ENCODE results near the gene CCDC3.
"Not testable (repeated sequence)": the region's sequence is repeated elsewhere in the genome, so short reads cannot be mapped to it uniquely, and the experiment has no call there.

CCDC3 gene

DNA sequence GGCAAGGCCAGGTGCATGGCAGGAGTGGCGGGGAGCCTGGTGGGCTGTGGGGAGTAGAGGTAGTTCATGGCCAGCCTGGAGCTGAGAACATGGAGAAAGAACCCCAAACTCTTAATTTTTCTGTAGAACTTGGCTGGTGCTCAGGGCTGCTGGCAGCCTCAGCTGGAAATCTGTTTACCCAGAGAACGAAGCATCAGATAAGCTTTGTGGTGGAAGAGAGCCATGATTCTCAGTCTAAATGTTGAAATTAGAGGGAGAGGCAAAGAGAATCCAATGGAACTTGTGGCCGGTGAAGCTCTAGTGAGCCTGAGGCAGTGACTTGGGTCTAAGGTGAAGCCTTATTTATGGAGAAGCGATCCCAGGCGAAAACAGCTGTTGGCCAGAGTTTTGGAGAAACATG lies 126.4 kb downstream of the CCDC3 start:
- H3K4me3 ChIP-seq (ENCODE audit: low read depth, low read length) = no peak overlapping the region
- TF ChIP-seq, protein P1, sequence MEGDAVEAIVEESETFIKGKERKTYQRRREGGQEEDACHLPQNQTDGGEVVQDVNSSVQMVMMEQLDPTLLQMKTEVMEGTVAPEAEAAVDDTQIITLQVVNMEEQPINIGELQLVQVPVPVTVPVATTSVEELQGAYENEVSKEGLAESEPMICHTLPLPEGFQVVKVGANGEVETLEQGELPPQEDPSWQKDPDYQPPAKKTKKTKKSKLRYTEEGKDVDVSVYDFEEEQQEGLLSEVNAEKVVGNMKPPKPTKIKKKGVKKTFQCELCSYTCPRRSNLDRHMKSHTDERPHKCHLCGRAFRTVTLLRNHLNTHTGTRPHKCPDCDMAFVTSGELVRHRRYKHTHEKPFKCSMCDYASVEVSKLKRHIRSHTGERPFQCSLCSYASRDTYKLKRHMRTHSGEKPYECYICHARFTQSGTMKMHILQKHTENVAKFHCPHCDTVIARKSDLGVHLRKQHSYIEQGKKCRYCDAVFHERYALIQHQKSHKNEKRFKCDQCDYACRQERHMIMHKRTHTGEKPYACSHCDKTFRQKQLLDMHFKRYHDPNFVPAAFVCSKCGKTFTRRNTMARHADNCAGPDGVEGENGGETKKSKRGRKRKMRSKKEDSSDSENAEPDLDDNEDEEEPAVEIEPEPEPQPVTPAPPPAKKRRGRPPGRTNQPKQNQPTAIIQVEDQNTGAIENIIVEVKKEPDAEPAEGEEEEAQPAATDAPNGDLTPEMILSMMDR (conservative IDR thresholded peaks at IDR 0.05; ENCODE audit: low read depth, low read length) = no peak

DNA sequence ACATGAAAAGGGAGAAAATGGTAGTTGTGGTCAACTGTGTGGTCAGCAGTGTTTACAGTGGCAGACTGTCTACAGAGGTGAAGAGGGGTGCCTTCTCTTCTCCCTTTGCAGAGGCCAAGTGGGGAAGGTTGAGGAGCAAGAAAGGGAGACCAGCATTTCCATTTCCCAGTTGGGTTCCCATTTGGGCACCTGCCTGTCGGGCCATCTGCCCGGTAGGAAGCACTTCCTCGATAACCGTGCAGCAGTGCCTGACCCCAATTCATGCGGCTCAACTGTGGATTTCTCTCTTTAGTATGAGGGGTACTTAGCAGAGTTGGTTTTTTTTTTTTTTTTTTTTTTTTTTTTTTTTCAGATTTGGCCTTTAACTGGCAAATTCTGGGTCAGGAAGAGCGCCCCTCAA lies 127.0 kb downstream of the CCDC3 start:
- no peak overlapping the region for H3K4me3 ChIP-seq (ENCODE audit: low read depth, low read length)
- TF ChIP-seq, protein P1 (conservative IDR thresholded peaks at IDR 0.05; ENCODE audit: low read depth, low read length) = no peak
- DNase-seq (ENCODE audit: low read depth) = no peak

More for the DNA sequence above, 126.4 kb downstream of the CCDC3 start:
- peak; percentile 72 for DNase-seq (ENCODE audit: low read depth)

DNA sequence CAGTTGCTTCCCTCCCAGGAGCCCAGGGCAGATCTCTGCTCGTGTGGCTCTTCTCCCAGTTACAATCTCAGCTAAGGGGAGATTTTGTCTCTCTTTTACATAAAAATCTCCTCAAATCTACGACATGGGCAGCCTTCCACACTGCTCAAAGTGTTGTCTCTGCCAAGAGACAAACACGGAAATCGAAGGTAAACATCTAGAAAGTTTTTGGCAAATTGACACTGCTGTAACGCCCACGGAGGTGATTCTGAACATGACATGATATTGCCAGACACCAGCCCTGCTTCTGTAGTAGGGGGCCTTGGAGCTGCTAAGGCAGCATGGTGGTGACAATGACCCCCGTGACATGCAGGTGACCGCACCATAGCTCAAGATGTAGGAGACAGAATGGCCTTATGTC lies 128.3 kb downstream of the CCDC3 start:
- TF ChIP-seq, protein P1 (conservative IDR thresholded peaks at IDR 0.05; ENCODE audit: low read depth, low read length) = no peak
- H3K4me3 ChIP-seq (ENCODE audit: low read depth, low read length) = no peak overlapping the region
- DNase-seq (ENCODE audit: low read depth) = no peak

DNA sequence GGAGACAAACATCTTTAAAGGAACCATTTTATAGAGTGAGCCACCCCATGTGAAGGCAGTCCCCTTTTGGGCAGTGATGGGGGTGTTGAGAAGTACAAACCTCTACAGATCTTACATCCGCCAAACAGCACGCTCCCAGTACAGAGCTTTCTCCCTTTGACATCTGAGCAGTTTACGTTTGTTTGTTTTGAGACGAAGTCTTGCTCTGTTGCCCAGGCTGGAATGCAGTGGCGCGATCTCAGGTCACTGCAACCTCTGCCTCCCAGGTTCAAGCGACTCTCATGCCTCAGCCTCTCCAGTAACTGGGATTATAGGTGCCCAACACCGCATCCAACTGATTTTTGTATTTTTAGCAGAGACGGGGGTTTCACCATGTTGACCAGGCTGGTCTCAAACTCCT lies 128.9 kb downstream of the CCDC3 start:
- TF ChIP-seq, protein P1 (conservative IDR thresholded peaks at IDR 0.05; ENCODE audit: low read depth, low read length) = no peak
- no peak for DNase-seq (ENCODE audit: low read depth)

DNA sequence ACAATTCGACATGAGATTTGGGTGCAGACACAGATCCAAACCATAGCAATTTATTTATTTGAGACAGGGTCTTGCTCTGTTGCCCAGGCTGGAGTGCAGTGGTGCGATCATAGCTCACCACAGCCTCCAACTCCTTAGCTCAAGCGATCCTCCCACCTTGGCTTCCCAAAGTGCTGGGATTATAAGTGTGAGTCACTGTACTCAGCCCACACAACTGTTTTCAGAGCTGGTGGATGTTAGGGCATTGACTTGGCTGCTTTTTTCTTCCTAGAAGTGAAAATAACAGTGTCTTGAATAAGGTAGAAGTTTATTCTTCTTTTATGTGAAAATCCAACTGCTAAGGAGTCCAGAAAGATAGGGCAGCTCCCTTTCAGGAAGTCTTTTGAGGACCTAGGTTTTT lies 132.1 kb downstream of the CCDC3 start:
- DNase-seq (ENCODE audit: low read depth) = no peak
- TF ChIP-seq, protein P1 (conservative IDR thresholded peaks at IDR 0.05; ENCODE audit: low read depth, low read length) = no peak
- H3K4me3 ChIP-seq (ENCODE audit: low read depth, low read length) = no peak overlapping the region

More for the DNA sequence above, 128.9 kb downstream of the CCDC3 start:
- H3K4me3 ChIP-seq (ENCODE audit: low read depth, low read length) = no peak overlapping the region

DNA sequence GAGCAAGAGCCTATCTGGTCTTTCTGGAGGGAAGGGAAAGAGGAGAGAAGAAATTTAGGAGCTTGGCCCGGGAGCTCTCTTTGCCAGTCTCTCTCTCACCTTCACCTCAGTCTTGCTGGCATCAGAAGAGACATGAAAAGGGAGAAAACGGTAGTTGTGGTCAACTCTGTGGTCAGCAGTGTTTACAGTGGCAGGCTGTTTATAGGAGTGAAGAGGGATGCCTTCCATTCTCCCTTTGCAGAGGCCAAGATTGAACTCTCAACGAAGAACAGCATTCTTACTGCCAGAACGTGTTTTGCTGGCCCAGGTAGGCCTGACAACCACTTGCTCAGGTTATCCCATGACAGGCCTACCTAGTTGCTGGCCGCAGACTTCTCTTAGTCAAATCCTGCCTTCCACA lies 133.3 kb downstream of the CCDC3 start:
- DNase-seq (ENCODE audit: low read depth) = no peak
- H3K4me3 ChIP-seq (ENCODE audit: low read depth, low read length) = no peak overlapping the region
- TF ChIP-seq, protein P1 (conservative IDR thresholded peaks at IDR 0.05; ENCODE audit: low read depth, low read length) = no peak

DNA sequence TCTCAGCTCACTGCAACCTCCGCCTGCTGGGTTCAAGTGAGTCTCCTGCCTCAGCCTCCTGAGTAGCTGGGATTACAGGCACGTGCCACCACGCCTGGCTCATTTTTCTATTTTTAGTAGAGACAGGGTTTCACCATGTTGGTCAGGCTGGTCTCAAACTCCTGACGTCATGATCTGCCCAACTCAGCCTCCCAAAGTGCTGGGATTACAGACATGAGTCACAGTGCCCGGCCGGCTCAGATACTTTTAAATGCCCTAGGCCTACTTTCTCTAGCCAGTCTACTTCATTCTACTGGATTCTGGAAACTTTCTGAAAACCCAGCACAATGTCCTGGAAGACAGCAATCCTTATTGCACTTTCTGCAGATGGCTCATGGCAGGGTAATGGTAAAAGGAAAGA lies 136.0 kb downstream of the CCDC3 start:
- H3K4me3 ChIP-seq (ENCODE audit: low read depth, low read length); DNase-seq (ENCODE audit: low read depth): not testable (repeated sequence)

DNA sequence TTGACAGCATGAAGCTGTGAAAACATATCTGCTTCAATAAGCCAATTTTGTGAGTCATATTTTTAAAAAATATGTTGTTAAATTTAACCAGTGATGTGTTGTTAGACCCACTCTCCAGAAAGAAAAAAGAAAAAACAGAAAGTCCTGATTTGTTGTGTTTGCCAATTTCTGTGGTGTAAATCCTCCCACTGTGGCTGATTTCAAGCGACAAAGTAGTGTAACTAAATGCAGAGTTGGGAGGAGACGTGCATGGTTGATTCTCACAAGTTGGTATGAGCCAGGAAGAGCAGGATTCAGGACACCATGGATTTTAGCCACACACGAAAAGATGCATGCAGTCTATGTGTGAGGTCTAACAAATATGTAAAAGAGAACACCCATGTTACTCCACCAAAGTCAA lies 139.1 kb downstream of the CCDC3 start:
- TF ChIP-seq, protein P1 (conservative IDR thresholded peaks at IDR 0.05; ENCODE audit: low read depth, low read length) = no peak
- no peak for DNase-seq (ENCODE audit: low read depth)
- no peak overlapping the region for H3K4me3 ChIP-seq (ENCODE audit: low read depth, low read length)
